OCI-LY7 (cell line): ENCODE data around the gene ENOX1. TPM values are rescaled to one million over a fixed set of nuclear protein-coding genes. Genes with fewer than 3 reads are reported as not detected.

ENCODE experiments used
- BruUV-seq: library from RNA; stranded (reverse); fragments of 400-500 nt; replicated peaks from 2 replicates; lab custom pipeline; 2021; lab: Mats Ljungman, UMichigan
- CTCF ChIA-PET: fragments of 300-600 bp; sonication (Branson Sonifier 250); formaldehyde crosslinking; loops from one replicate; lab custom pipeline; 2022; ENCODE audit warnings: antibody characterized with exemption; ENCODE audit not compliant: unreplicated experiment; lab: Charles Lee
- POLR2A ChIA-PET: fragments of 300-600 bp; sonication (Branson Sonifier 250); formaldehyde crosslinking; loops from one replicate; lab custom pipeline; 2022; ENCODE audit warnings: antibody characterized with exemption; lab: Charles Lee
- DNase-seq: peaks from one replicate; pipeline ENCODE4 v3.0.0-alpha.2; 2015; ENCODE audit warnings: low spot score
- H2AFZ ChIP-seq: fragments of 200-600 bp; sonication (generic), shearing (Covaris generic); 2 replicates; pipeline ENCODE4 v1.6.1; 2014; ENCODE audit warnings: mild to moderate bottlenecking, antibody characterized with exemption, low read length, moderate library complexity
- H3K27ac ChIP-seq: fragments of 200-600 bp; sonication (generic); 2 replicates; pipeline ENCODE4 v1.5.1; 2014; ENCODE audit warnings: mixed run types, low read depth, mild to moderate bottlenecking, moderate library complexity, low read length, inconsistent platforms; ENCODE audit not compliant: poor library complexity, severe bottlenecking
- H3K36me3 ChIP-seq: fragments of 200-600 bp; sonication (generic); 2 replicates; pipeline ENCODE4 v1.6.1; 2014; ENCODE audit warnings: mild to moderate bottlenecking, antibody characterized with exemption, low read length, moderate library complexity, mixed read lengths; ENCODE audit not compliant: insufficient read depth
- H3K4me1 ChIP-seq: fragments of 200-600 bp; sonication (generic); 2 replicates; pipeline ENCODE4 v1.5.1; 2014; ENCODE audit warnings: mild to moderate bottlenecking, low read length; ENCODE audit not compliant: insufficient read depth, poor library complexity, severe bottlenecking
- H3K4me2 ChIP-seq: fragments of 200-600 bp; sonication (generic); 2 replicates; pipeline ENCODE4 v1.6.1; 2014; ENCODE audit warnings: mild to moderate bottlenecking, low read length
- H3K4me3 ChIP-seq: fragments of 200-600 bp; sonication (generic); 2 replicates; pipeline ENCODE4 v1.5.1; 2014; ENCODE audit warnings: mild to moderate bottlenecking, low read depth, low read length; ENCODE audit not compliant: poor library complexity, severe bottlenecking
- H3K79me2 ChIP-seq: fragments of 200-600 bp; sonication (generic); 2 replicates; pipeline ENCODE4 v1.6.1; 2016; ENCODE audit warnings: low read depth, mild to moderate bottlenecking, low read length, moderate library complexity, mixed read lengths; ENCODE audit not compliant: insufficient read depth
- H3K9me2 ChIP-seq: fragments of 200-600 bp; sonication (generic); 2 replicates; pipeline ENCODE4 v1.6.1; 2016; ENCODE audit warnings: mild to moderate bottlenecking, low read length, mixed read lengths; ENCODE audit not compliant: insufficient read depth
- H3K9me3 ChIP-seq: fragments of 200-600 bp; sonication (generic); 2 replicates; pipeline ENCODE4 v1.6.1; 2014; ENCODE audit warnings: mild to moderate bottlenecking, mixed run types, low read length, mixed read lengths
- H4K20me1 ChIP-seq: fragments of 200-600 bp; sonication (generic); 2 replicates; pipeline ENCODE4 v1.6.1; 2014; ENCODE audit warnings: mild to moderate bottlenecking, antibody characterized with exemption, low read length, moderate library complexity, mixed read lengths; ENCODE audit not compliant: insufficient read depth
- EZH2phosphoT487 ChIP-seq: fragments of 200-600 bp; sonication (generic); IDR thresholded peaks from 2 replicates; pipeline ENCODE4 v1.6.1; 2018; ENCODE audit warnings: low read depth, borderline replicate concordance, mild to moderate bottlenecking, mixed run types, antibody characterized with exemption, low read length, moderate library complexity, mixed read lengths
- intact Hi-C: fragments of 100-400 bp; cut with micrococcal nuclease; formaldehyde crosslinking; loops from one replicate; pipeline ENCODE4 v1.10.0; 2022; ENCODE audit not compliant: unreplicated experiment
- total RNA-seq, 2 experiments: library from RNA; depleted of rRNA in 1 of 2; stranded (reverse); fragments of >200 nt in 1 of 2; shearing (Covaris generic) in 1 of 2; gene quantifications; 2 replicates each; pipeline ENCODE4 v1.2.3, GENCODE V29; 2014 to 2022
- TF ChIP-seq, protein P1 (sequence below): fragments of 200-600 bp; sonication (generic); conservative IDR thresholded peaks from 2 replicates; pipeline ENCODE4 v1.5.1; 2014; ENCODE audit warnings: mild to moderate bottlenecking, antibody characterized with exemption, low read length, moderate library complexity, mixed read lengths

The ENOX1 gene
- total RNA-seq, 2 experiments from 2014 or later = 0.03 TPM; not detected in 1

DNA sequence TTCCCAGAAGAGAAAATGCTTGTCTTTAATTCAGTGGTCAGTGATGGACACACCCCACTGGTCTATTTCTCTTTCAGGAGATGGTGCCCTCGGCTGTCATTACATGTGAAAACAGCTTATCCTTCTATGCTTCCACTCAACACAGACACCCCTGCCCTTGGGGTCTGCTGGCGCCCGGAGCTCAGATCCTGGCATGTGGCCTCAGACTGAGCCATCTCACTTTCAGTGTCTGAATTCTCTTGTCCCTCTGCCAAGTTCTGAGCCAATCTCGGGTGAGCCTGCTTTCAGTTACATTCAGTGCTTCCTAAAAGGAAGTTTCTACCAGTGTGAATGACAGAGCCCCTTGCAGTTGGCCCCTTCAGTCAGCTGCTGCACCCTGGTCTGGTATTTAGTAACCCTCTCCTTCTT lies 469.8 kb downstream of the ENOX1 start:
- CTCF ChIA-PET = no interaction called here

DNA sequence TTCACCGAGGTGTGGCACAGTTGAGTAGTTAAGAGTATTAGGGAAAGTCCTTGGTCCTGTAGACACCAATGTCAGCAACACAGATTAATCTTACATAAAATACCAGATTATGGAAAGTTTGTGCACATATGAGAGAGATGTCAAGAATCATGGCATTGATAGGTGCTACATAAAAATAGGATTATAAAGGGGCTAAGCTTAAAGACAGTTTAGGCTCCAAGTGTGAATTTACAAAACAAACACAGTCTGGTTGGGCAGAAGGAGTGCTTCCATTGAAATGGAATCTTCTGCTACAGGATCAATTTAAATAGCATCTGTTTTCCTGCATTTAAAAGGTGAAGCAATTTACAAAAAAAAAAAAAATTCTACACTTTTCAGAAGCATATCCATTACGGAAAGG lies 470.5 kb downstream of the ENOX1 start:
- intact Hi-C loops = no loop called here
- no peak overlapping the region for H3K4me3 ChIP-seq
- H3K9me3 ChIP-seq = no peaks in the 10 kb centered on the region
- DNase-seq = no peak
- H3K9me2 ChIP-seq = no peaks in the 10 kb centered on the region
- H3K79me2 ChIP-seq = no peaks in the 10 kb centered on the region
- ChIA-PET POLR2A (interaction anchor here (0.6 to 1.6 kb wide), 3 partner anchors 22 to 76 kb away, joined by 3 to 4 read pairs (median 3); no protein-coding TSS in a partner anchor), CTCF (no interaction called here)
- no peaks in the 10 kb centered on the region for H3K4me1 ChIP-seq
- TF ChIP-seq, protein P1, sequence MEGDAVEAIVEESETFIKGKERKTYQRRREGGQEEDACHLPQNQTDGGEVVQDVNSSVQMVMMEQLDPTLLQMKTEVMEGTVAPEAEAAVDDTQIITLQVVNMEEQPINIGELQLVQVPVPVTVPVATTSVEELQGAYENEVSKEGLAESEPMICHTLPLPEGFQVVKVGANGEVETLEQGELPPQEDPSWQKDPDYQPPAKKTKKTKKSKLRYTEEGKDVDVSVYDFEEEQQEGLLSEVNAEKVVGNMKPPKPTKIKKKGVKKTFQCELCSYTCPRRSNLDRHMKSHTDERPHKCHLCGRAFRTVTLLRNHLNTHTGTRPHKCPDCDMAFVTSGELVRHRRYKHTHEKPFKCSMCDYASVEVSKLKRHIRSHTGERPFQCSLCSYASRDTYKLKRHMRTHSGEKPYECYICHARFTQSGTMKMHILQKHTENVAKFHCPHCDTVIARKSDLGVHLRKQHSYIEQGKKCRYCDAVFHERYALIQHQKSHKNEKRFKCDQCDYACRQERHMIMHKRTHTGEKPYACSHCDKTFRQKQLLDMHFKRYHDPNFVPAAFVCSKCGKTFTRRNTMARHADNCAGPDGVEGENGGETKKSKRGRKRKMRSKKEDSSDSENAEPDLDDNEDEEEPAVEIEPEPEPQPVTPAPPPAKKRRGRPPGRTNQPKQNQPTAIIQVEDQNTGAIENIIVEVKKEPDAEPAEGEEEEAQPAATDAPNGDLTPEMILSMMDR = no peak
- TF ChIP-seq EZH2phosphoT487 = no peak
- no peaks in the 10 kb centered on the region for H4K20me1 ChIP-seq
- no peaks in the 10 kb centered on the region for H3K36me3 ChIP-seq
- H2AFZ ChIP-seq = no peak overlapping the region
- no peak overlapping the region for H3K4me2 ChIP-seq
- no TSS peak for BruUV-seq
- H3K27ac ChIP-seq = no peak overlapping the region

More for the DNA sequence above, 469.8 kb downstream of the ENOX1 start:
- intact Hi-C loops = no loop called here
- H3K79me2 ChIP-seq = no peaks in the 10 kb centered on the region
- no peak for DNase-seq
- H3K4me2 ChIP-seq = no peak overlapping the region
- H2AFZ ChIP-seq = no peak overlapping the region
- no peak overlapping the region for H3K27ac ChIP-seq
- H3K9me2 ChIP-seq = no peaks in the 10 kb centered on the region
- POLR2A ChIA-PET = interaction anchor here (0.7 to 1.6 kb wide), 2 partner anchors 22 to 77 kb away, joined by 3 to 4 read pairs; no protein-coding TSS in a partner anchor
- no peak overlapping the region for H3K4me3 ChIP-seq
- BruUV-seq = no TSS peak
- H3K36me3 ChIP-seq = no peaks in the 10 kb centered on the region
- H3K9me3 ChIP-seq = no peaks in the 10 kb centered on the region
- H4K20me1 ChIP-seq = no peaks in the 10 kb centered on the region
- no peaks in the 10 kb centered on the region for H3K4me1 ChIP-seq
- TF ChIP-seq, protein P1 = no peak
- TF ChIP-seq EZH2phosphoT487 = no peak

DNA sequence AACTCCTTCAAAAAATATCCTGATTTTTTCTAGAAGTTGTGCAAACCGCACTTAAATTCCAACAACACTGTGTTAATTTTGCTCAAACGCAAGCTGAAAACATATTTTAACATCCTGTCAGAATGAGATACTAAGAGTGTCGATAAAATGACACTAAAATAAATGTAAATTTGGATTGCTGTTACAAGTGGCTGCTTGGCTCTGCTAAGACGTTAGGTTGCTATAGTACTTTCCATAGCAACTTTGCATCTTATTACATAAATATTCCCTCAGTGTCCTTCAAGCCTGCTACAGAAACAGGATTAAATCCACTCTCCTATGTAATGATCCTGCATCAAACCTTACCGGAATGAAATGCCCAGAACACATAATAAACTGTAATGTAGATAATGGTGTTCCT lies 471.2 kb downstream of the ENOX1 start:
- no peak for DNase-seq
- H3K9me3 ChIP-seq = no peaks in the 10 kb centered on the region
- H3K4me2 ChIP-seq = no peak overlapping the region
- no peaks in the 10 kb centered on the region for H4K20me1 ChIP-seq
- H3K36me3 ChIP-seq = no peaks in the 10 kb centered on the region
- no peaks in the 10 kb centered on the region for H3K4me1 ChIP-seq
- no peak overlapping the region for H3K4me3 ChIP-seq
- H3K79me2 ChIP-seq = no peaks in the 10 kb centered on the region
- ChIA-PET POLR2A (no interaction called here), CTCF (no interaction called here)
- H3K9me2 ChIP-seq = no peaks in the 10 kb centered on the region
- intact Hi-C loops = no loop called here
- H2AFZ ChIP-seq = no peak overlapping the region
- TF ChIP-seq, protein P1 = no peak
- TF ChIP-seq EZH2phosphoT487 = no peak
- no TSS peak for BruUV-seq
- H3K27ac ChIP-seq = no peak overlapping the region
